ENCODE data around the gene ADAT3. TPM values are rescaled to one million over a fixed set of nuclear protein-coding genes. Genes with fewer than 3 reads are reported as not detected.
"Not testable (repeated sequence)": the region's sequence is repeated elsewhere in the genome, so short reads cannot be mapped to it uniquely, and the experiment has no call there.

The ADAT3 gene
- total RNA-seq, 1 donor from 2014 or later: 6.8 TPM

DNA sequence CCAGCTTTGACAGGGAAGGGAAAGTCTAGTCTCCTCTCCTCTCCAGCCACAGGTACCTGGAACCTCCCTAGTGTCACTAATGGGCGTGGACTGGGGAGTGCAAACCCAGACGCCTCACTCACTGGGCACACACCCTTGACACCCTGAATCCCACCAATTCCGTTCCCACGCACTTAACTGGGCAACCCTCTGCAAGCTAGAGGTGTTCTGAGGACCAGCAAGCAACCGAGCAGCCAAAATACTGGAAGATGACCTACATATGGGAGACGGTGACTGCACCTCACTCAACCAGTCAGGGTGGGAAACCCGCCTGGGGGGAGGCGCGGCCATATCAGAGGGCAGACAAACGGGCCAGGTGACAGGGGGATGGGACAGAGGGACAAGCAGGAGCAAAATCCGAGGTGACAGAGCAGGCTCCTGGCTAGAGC lies 20.9 kb upstream of the ADAT3 start:
- TF ChIP-seq, protein P1, sequence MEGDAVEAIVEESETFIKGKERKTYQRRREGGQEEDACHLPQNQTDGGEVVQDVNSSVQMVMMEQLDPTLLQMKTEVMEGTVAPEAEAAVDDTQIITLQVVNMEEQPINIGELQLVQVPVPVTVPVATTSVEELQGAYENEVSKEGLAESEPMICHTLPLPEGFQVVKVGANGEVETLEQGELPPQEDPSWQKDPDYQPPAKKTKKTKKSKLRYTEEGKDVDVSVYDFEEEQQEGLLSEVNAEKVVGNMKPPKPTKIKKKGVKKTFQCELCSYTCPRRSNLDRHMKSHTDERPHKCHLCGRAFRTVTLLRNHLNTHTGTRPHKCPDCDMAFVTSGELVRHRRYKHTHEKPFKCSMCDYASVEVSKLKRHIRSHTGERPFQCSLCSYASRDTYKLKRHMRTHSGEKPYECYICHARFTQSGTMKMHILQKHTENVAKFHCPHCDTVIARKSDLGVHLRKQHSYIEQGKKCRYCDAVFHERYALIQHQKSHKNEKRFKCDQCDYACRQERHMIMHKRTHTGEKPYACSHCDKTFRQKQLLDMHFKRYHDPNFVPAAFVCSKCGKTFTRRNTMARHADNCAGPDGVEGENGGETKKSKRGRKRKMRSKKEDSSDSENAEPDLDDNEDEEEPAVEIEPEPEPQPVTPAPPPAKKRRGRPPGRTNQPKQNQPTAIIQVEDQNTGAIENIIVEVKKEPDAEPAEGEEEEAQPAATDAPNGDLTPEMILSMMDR (IDR thresholded peaks at IDR 0.05): no peak
- no peak for DNase-seq (ENCODE audit: extremely low spot score, unreplicated experiment)
- Mint-ChIP-seq H3K27ac (ENCODE audit: unreplicated experiment) (peak overlapping the region; percentile 82), H3K4me3 (ENCODE audit: unreplicated experiment) (peak overlapping the region; percentile 98), H3K36me3 (ENCODE audit: unreplicated experiment) (no peaks in the 10 kb centered on the region), H3K4me1 (ENCODE audit: unreplicated experiment) (peaks cover 30% of the 10 kb centered on the region), H3K27me3 (ENCODE audit: unreplicated experiment) (no peaks in the 10 kb centered on the region), H3K9me3 (ENCODE audit: unreplicated experiment) (no peaks in the 10 kb centered on the region)

DNA sequence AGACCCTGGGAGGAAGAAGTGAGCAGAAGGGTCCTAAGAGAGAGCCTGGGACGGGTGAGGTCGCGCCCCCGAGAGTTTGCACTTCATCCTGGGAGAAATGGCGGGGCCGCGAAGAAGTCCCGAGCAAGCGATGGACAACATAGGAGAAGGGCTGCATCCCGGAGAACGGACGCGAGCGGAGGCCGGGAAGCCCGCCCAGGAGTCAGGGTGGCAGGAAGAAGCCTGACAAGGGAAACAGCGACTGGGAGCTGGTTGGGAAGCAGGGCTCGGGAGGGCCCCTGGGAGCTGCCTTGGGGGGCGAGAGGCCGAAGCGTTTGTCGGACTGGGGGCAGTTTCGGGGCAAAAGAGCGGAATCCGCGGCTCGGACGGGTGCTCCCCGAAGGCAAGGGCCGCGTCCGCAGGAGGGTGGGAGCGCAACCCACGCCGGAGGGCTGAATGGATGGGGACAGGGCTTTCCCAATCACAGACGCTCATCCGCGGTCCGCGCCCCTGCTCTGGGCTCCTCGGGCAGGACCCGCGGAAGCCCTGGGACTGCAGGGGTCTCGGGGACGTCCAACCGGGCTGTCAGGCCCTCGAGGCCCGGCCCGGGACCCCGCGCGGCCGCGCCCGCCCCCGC lies 20.4 kb upstream of the ADAT3 start:
- TF ChIP-seq, protein P1 (IDR thresholded peaks at IDR 0.05): no peak
- H3K9me3 Mint-ChIP-seq (ENCODE audit: unreplicated experiment): no peaks in the 10 kb centered on the region
- DNase-seq (ENCODE audit: extremely low spot score, unreplicated experiment): no peak
- no peaks in the 10 kb centered on the region for H3K27me3 Mint-ChIP-seq (ENCODE audit: unreplicated experiment)
- peak overlapping the region; percentile 98 for H3K4me3 Mint-ChIP-seq (ENCODE audit: unreplicated experiment)
- peak overlapping the region; percentile 82 for H3K27ac Mint-ChIP-seq (ENCODE audit: unreplicated experiment)
- H3K4me1 Mint-ChIP-seq (ENCODE audit: unreplicated experiment): peaks cover 30% of the 10 kb centered on the region
- no peaks in the 10 kb centered on the region for H3K36me3 Mint-ChIP-seq (ENCODE audit: unreplicated experiment)

DNA sequence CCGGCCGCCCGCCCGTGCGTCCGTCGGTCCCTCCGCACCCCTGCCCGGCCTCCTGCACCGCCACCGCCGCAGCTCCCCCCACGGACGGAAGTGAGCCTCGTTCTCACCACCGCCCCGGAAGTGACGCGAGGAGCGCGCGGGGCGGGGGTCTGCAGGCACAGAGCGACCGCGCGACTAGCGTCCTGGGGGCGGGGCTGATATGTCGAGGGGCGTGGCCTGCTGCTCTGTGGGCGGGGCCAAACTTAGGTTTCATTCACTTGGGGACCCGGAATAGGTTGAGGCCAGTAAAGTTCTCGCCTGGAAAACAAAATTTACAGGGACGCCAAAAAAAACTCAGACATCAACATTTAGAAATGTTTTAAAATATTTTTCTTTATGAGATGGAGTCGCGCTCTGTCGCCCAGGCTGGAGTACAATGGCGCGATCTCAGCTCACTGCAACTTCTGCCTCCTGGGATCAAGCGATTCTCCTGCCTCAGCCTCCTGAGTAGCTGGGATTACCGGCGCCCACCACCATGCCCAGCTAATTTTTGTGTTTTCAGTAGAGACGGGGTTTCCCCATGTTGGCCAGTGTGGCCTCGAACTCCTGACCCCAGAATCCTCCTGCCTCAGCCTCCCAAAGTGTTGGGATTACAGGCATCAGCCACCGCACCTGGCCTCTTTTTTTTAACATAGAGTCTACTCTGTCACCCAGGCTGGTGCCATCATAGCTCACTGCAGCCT lies 19.6 kb upstream of the ADAT3 start, which contains the start of gene ABHD17A:
Gene ABHD17A (minus strand): TSS at position 99 of the 722 bp plus-strand sequence. CDS start 3,930 bp downstream, outside the sequence.
- not testable (repeated sequence) for H3K27me3 Mint-ChIP-seq (ENCODE audit: unreplicated experiment); H3K9me3 Mint-ChIP-seq (ENCODE audit: unreplicated experiment); H3K36me3 Mint-ChIP-seq (ENCODE audit: unreplicated experiment)
- peak within 1 kb of the TSS; percentile 98 for H3K4me3 Mint-ChIP-seq (ENCODE audit: unreplicated experiment)
- H3K27ac Mint-ChIP-seq (ENCODE audit: unreplicated experiment): peak within 1 kb of the TSS; percentile 82
- H3K4me1 Mint-ChIP-seq (ENCODE audit: unreplicated experiment): peaks cover 30% of the 10 kb centered on the region
- peak; percentile 96 for DNase-seq (ENCODE audit: extremely low spot score, unreplicated experiment)

DNA sequence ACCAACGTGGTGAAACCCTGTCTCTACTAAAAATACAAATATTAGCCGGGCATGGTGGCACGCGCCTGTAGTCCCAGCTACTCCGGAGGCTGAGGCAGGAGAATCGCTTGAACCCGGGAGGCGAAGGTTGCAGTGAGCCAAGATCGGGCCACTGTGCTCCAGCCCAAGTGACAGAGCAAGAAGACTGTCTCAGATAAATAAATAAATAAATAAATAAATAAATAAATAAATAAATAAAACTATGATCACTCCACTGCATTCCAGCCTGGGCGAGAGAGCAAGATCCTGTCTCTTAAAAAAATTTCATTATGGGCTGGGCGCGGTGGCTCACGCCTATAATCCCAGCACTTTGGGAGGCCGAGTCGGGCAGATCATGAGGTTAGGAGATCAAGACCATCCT lies 18.8 kb upstream of the ADAT3 start:
- H3K36me3 Mint-ChIP-seq (ENCODE audit: unreplicated experiment); H3K4me3 Mint-ChIP-seq (ENCODE audit: unreplicated experiment); H3K27ac Mint-ChIP-seq (ENCODE audit: unreplicated experiment); H3K27me3 Mint-ChIP-seq (ENCODE audit: unreplicated experiment); H3K9me3 Mint-ChIP-seq (ENCODE audit: unreplicated experiment); DNase-seq (ENCODE audit: extremely low spot score, unreplicated experiment): not testable (repeated sequence)
- H3K4me1 Mint-ChIP-seq (ENCODE audit: unreplicated experiment): peaks cover 30% of the 10 kb centered on the region

DNA sequence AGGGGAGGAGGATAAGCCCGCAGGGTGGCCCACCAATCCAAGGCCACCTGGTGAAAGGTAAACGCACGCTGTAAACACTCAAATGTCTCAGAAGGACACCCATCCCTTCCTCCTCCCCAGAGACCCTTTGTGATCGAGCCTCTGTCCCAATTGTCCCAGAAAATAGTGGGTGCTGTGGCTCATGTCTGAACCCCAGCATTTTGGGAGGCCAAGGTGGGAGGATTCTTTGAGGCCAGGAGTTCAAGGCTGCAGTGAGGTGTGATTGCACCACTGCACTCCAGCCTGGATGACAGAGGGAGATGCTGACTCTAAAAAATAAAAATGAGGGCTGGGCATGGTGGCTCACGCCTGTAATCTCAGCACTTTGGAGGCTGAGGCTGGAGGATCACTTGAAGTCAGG lies 16.8 kb upstream of the ADAT3 start:
- H3K36me3 Mint-ChIP-seq (ENCODE audit: unreplicated experiment): no peaks in the 10 kb centered on the region
- no peak overlapping the region for H3K27ac Mint-ChIP-seq (ENCODE audit: unreplicated experiment)
- H3K9me3 Mint-ChIP-seq (ENCODE audit: unreplicated experiment): no peaks in the 10 kb centered on the region
- H3K4me1 Mint-ChIP-seq (ENCODE audit: unreplicated experiment): peaks cover 16% of the 10 kb centered on the region
- H3K4me3 Mint-ChIP-seq (ENCODE audit: unreplicated experiment): no peak overlapping the region
- TF ChIP-seq, protein P1 (IDR thresholded peaks at IDR 0.05): no peak
- no peaks in the 10 kb centered on the region for H3K27me3 Mint-ChIP-seq (ENCODE audit: unreplicated experiment)
- DNase-seq (ENCODE audit: extremely low spot score, unreplicated experiment): no peak

DNA sequence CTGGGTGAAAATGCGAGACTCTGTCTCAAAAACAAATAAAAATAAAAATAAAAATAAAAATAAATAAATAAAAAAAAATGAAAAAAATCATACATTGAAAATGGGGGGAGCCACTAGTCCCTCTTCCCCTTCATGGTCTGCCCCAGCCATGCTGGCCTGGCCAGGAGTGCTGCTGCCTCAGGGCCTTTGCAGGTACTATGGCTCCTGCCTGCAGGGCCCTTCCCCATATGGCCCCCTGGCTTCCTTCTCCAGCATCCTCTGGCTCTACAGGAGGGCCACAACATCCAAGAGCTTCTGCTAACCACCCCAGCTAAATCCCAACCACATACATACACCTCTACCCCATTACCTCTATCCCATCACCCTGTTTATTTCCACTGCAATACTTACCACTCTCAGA lies 15.3 kb upstream of the ADAT3 start:
- Mint-ChIP-seq H3K27me3 (ENCODE audit: unreplicated experiment) (no peaks in the 10 kb centered on the region), H3K9me3 (ENCODE audit: unreplicated experiment) (no peaks in the 10 kb centered on the region), H3K4me3 (ENCODE audit: unreplicated experiment) (no peak overlapping the region), H3K4me1 (ENCODE audit: unreplicated experiment) (peaks cover 4% of the 10 kb centered on the region), H3K27ac (ENCODE audit: unreplicated experiment) (no peak overlapping the region), H3K36me3 (ENCODE audit: unreplicated experiment) (no peaks in the 10 kb centered on the region)
- TF ChIP-seq, protein P1 (IDR thresholded peaks at IDR 0.05): no peak
- DNase-seq (ENCODE audit: extremely low spot score, unreplicated experiment): no peak
